ENCODE data around the gene MRFAP1L1. TPM values are rescaled to one million over a fixed set of nuclear protein-coding genes. Genes with fewer than 3 reads are reported as not detected.
"Not testable (repeated sequence)": the region's sequence is repeated elsewhere in the genome, so short reads cannot be mapped to it uniquely, and the experiment has no call there.

Gene MRFAP1L1
- total RNA-seq, 1 donor from 2014 or later: 44.7 TPM

- Mint-ChIP-seq H3K27ac (ENCODE audit: unreplicated experiment) (peak overlapping the region; percentile 65), H3K4me1 (ENCODE audit: low read depth) (peaks cover 35% of the 10 kb centered on the region), H3K27me3 (ENCODE audit: low read depth) (no peaks in the 10 kb centered on the region), H3K4me3 (ENCODE audit: unreplicated experiment) (peak overlapping the region; percentile 89), H3K36me3 (ENCODE audit: low read depth) (peaks cover 17% of the 10 kb centered on the region), H3K9me3 (ENCODE audit: low read depth) (no peaks in the 10 kb centered on the region)
- DNase-seq (ENCODE audit: low spot score): no peak
- TF ChIP-seq CTCF (IDR thresholded peaks at IDR 0.05): peak; percentile 72
These were observed 35.0 kb downstream of the MRFAP1L1 start for GRCh38 chr4:6674500-6675149.

- Mint-ChIP-seq H3K4me3 (ENCODE audit: unreplicated experiment) (peak overlapping the region; percentile 89), H3K4me1 (ENCODE audit: low read depth) (peaks cover 35% of the 10 kb centered on the region), H3K9me3 (ENCODE audit: low read depth) (no peaks in the 10 kb centered on the region), H3K27ac (ENCODE audit: unreplicated experiment) (peak overlapping the region; percentile 90), H3K36me3 (ENCODE audit: low read depth) (peaks cover 17% of the 10 kb centered on the region), H3K27me3 (ENCODE audit: low read depth) (no peaks in the 10 kb centered on the region)
- peak; percentile 97 for DNase-seq (ENCODE audit: low spot score)
- no peak for TF ChIP-seq CTCF (IDR thresholded peaks at IDR 0.05)
These were observed 35.8 kb downstream of the MRFAP1L1 start for GRCh38 chr4:6673660-6674499.

GRCh38 chr4:6673191-6673659 lies 36.4 kb downstream of the MRFAP1L1 start:
- Mint-ChIP-seq H3K4me3 (ENCODE audit: unreplicated experiment) (peak overlapping the region; percentile 89), H3K36me3 (ENCODE audit: low read depth) (peaks cover 17% of the 10 kb centered on the region), H3K4me1 (ENCODE audit: low read depth) (peaks cover 35% of the 10 kb centered on the region), H3K27ac (ENCODE audit: unreplicated experiment) (peak overlapping the region; percentile 90)
- H3K27me3 Mint-ChIP-seq (ENCODE audit: low read depth); H3K9me3 Mint-ChIP-seq (ENCODE audit: low read depth); DNase-seq (ENCODE audit: low spot score): not testable (repeated sequence)

- Mint-ChIP-seq H3K36me3 (ENCODE audit: low read depth) (peaks cover 17% of the 10 kb centered on the region), H3K4me1 (ENCODE audit: low read depth) (peaks cover 35% of the 10 kb centered on the region)
- H3K27me3 Mint-ChIP-seq (ENCODE audit: low read depth); DNase-seq (ENCODE audit: low spot score); H3K9me3 Mint-ChIP-seq (ENCODE audit: low read depth); H3K27ac Mint-ChIP-seq (ENCODE audit: unreplicated experiment); H3K4me3 Mint-ChIP-seq (ENCODE audit: unreplicated experiment): not testable (repeated sequence)
These were observed 37.0 kb downstream of the MRFAP1L1 start for GRCh38 chr4:6672541-6673190.

GRCh38 chr4:6672131-6672530 lies 37.5 kb downstream of the MRFAP1L1 start:
- H3K27ac Mint-ChIP-seq (ENCODE audit: unreplicated experiment): no peak overlapping the region
- DNase-seq (ENCODE audit: low spot score): no peak
- H3K9me3 Mint-ChIP-seq (ENCODE audit: low read depth): no peaks in the 10 kb centered on the region
- peaks cover 17% of the 10 kb centered on the region for H3K36me3 Mint-ChIP-seq (ENCODE audit: low read depth)
- no peaks in the 10 kb centered on the region for H3K27me3 Mint-ChIP-seq (ENCODE audit: low read depth)
- H3K4me1 Mint-ChIP-seq (ENCODE audit: low read depth): peaks cover 35% of the 10 kb centered on the region
- no peak overlapping the region for H3K4me3 Mint-ChIP-seq (ENCODE audit: unreplicated experiment)
- TF ChIP-seq CTCF (IDR thresholded peaks at IDR 0.05): no peak

GRCh38 chr4:6671648-6672047 lies 38.0 kb downstream of the MRFAP1L1 start:
- no peak for TF ChIP-seq CTCF (IDR thresholded peaks at IDR 0.05)

More at GRCh38 chr4:6671648-6672047, 38.0 kb downstream of the MRFAP1L1 start:
- Mint-ChIP-seq H3K9me3 (ENCODE audit: low read depth) (no peaks in the 10 kb centered on the region), H3K36me3 (ENCODE audit: low read depth) (peaks cover 15% of the 10 kb centered on the region), H3K27me3 (ENCODE audit: low read depth) (no peaks in the 10 kb centered on the region), H3K4me1 (ENCODE audit: low read depth) (peaks cover 31% of the 10 kb centered on the region), H3K4me3 (ENCODE audit: unreplicated experiment) (no peak overlapping the region), H3K27ac (ENCODE audit: unreplicated experiment) (no peak overlapping the region)
- DNase-seq (ENCODE audit: low spot score): no peak

Data from chondrocyte (in vitro differentiated cells).